Muscle layer of duodenum (tissue), 2 donors: Measurements from ENCODE around the gene STX10.

ENCODE experiments used
- H3K27ac ChIP-seq: one replicate; pipeline ENCODE4 v1.7.0; 2013; ENCODE audit warnings: mild to moderate bottlenecking, low read length
- H3K27me3 ChIP-seq: one replicate; pipeline ENCODE4 v1.7.0; 2013; ENCODE audit warnings: low read depth, mild to moderate bottlenecking, control low read depth, low read length
- H3K36me3 ChIP-seq, 2 donors: one replicate each; pipeline ENCODE4 v1.7.0; 2013; ENCODE audit warnings: low read length in 2 of 2, control low read depth in 1 of 2, mild to moderate bottlenecking in 1 of 2; ENCODE audit not compliant: insufficient read depth in 2 of 2, control insufficient read depth in 1 of 2
- H3K4me1 ChIP-seq, 2 donors: one replicate each; pipeline ENCODE4 v1.7.0; 2013; ENCODE audit warnings: low read length in 2 of 2, mild to moderate bottlenecking in 2 of 2, control low read depth in 1 of 2, moderate library complexity in 1 of 2; ENCODE audit not compliant: insufficient read depth in 2 of 2, control insufficient read depth in 1 of 2
- H3K4me3 ChIP-seq, 2 donors: one replicate each; pipeline ENCODE4 v1.7.0; 2013; ENCODE audit warnings: low read length in 2 of 2, low read depth in 1 of 2, mild to moderate bottlenecking in 1 of 2
- H3K9me3 ChIP-seq, 2 donors: one replicate each; pipeline ENCODE4 v1.7.0; 2013; ENCODE audit warnings: low read length in 2 of 2, control low read depth in 1 of 2, mild to moderate bottlenecking in 1 of 2; ENCODE audit not compliant: control insufficient read depth in 1 of 2
- donor health status: healthy.

Gene STX10

DNA sequence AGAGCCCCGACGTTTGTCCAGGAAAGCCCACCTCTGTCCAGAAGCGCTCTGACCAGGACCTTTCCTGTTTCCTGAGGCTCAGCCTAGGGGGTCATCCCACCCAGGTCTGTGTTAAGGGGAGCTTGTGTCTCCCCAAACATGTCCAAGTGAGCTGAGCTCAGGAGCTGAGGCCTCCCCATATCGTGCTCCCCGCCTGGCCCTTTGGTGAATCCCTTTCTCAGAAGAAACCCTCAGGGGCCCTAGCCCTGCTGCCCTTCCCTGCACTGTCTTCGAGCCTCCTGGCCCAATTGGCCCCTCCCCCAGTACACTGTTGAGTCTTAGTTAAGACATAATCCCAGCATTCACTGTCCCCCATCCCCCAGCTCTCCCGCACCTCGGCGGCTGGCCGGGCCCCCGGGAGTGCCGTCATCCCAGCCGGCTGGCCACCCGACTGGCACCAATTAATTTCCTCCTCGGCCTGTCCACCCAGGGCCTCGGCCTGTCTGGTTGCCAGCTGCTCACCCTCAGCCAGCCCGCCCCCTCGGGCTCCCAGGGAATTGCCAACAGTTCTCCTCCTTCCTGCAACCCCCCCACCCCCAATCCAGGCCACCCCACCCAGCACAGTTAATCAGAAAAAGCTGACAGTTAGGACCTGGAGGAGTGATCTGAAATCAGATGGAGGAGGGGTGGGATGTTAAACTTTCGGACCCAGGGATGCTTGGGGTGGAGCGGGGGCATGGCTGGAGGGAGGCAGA lies 13.6 kb upstream of the STX10 start:
- Histone ChIP-seq H3K36me3 (no peaks in the 10 kb centered on the region), H3K27ac (peak overlapping the region; percentile 99), H3K9me3 (no peaks in the 10 kb centered on the region), H3K4me3 (peak overlapping the region; percentile 51 to 54), H3K27me3 (no peaks in the 10 kb centered on the region), H3K4me1 (peaks cover 17 to 20% of the 10 kb centered on the region in 2 donors)

DNA sequence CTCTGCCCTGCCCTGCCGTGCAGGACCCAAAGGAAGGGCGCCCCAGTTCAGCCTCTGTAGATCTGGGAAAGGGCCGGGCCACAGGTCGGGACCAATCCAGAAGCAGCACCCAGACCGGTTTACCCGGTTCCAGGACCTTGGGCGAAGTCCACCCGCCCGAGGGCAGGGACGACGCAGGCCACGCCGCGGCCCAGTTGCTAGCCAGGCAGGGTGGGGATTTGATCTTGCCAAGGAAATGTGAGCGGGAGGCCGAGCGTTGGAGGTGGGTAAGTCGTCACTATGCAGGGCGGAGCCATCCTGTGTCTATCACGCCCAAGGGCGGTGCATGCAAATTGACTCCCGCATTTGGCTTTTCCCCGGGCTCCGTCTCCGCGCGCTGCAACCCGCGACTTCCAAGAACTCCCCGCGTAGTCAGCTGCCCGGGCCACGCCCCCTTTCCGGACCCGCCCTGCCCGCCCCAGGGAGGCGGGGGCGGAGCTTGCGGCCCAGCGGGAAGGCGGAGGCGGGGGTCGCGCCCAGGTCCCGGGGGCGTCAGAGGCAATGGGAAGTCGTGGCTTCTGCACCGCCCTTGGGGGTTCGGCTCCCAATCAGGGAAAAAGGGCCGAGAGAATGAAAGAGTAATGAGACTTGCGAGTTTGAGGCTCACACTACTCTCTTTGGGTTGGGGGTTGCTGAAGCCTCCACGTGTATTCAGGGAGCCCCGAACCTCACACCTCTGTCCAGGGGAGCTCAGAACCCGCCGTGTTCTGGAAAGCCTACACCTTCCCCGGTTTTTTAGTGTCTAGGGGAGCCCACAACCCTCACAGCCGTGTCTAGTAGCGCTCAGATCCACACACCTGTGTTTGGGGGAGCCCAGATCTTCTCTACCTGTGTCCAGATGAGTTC lies 12.8 kb upstream of the STX10 start:
- H3K4me3 ChIP-seq, result peak overlapping the region; percentile 54 to 57
- no peaks in the 10 kb centered on the region for H3K36me3 ChIP-seq
- H3K9me3 ChIP-seq, result no peaks in the 10 kb centered on the region
- H3K27ac ChIP-seq, result peak overlapping the region; percentile 99
- no peaks in the 10 kb centered on the region for H3K27me3 ChIP-seq
- peaks cover 17 to 20% of the 10 kb centered on the region in 2 donors for H3K4me1 ChIP-seq

DNA sequence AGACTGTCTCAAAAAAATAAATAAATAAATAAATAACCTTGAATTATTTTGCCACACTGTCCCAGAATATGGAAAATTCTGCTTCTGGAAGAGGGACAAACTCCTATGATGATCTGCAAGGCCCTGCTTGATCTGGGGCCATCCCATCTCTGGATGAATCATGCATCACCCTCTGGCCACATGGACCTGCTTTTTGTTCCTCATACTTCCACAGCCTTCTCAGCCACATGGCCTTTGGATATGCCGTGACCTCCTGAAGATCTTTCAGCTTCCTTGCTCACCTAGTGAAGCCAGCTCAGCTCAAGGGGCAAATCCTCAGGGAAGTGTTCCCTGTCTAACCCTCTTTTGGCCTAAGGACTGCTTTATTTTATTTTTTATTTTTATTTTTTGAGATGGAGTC lies 10.4 kb upstream of the STX10 start:
- Histone ChIP-seq H3K27me3 (no peaks in the 10 kb centered on the region), H3K27ac (no peak overlapping the region)

DNA sequence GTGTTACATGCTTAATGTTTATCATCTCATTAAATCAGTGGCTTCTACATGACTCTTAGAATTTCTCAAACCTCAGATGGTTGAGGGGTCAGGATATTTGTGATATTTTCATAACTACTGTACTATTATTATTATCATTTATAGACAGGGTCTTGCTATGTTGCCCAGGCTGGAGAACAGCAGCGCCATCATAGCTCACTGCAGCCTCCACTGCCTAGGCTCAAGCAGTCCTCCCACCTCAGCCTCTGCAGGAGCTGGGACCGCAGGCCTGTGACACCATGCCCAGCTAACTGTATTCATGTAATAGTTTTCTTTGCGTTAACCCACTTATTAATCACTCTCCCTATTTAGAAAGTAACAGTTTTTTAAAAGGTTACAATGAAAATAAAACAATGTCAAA lies 9.5 kb upstream of the STX10 start:
- Histone ChIP-seq H3K27ac (no peak overlapping the region), H3K9me3 (no peaks in the 10 kb centered on the region), H3K27me3 (no peaks in the 10 kb centered on the region), H3K36me3 (no peaks in the 10 kb centered on the region), H3K4me3 (no peak overlapping the region), H3K4me1 (peaks cover 13 to 25% of the 10 kb centered on the region in 2 donors)

More for the DNA sequence above, 10.4 kb upstream of the STX10 start:
- peaks cover 20 to 23% of the 10 kb centered on the region in 2 donors for H3K4me1 ChIP-seq
- no peaks in the 10 kb centered on the region for H3K36me3 ChIP-seq
- no peak overlapping the region for H3K4me3 ChIP-seq
- H3K9me3 ChIP-seq, result no peaks in the 10 kb centered on the region

DNA sequence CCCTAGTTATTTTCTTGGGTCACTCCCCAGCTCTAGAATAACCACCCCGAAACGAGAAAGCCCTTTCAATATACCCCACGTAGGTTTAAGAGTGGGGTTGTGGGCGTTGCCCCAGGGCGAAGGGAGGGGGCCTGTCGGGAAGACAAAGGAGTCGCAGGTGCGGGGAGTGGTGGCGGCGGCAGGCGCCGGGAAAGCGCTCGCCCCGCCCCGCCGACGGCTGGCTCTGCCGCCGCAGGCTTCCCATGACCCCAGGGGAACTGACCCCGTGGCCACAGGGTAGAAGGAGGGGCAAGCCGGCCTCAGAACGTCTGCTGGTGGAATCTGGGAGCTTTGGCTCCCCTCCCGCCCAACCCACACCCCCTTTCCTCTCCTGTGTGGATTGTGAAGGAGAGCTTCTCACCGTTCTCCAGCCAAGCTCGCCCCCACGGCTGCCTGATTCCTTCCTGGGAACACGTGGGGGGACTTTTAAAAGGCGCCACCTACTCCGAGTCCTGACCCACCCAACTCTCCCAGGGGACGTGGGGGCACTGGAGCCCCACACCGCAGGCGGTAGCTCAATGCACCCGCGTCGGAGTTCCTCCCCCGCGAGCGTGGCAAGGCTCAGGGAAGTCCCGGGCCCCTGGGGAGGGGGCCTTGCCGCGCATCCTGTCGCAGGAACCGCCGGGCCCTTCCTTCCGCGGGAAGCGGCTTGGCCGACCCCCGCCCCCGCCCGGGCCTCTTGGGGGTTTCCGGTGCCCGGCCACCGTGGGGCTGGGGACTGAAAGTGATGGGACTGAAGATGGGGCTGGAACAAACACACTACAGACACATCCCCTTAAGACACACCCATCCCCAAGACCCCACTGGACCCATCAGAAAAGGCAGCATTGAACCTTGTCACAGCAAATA lies 5.5 kb upstream of the STX10 start:
- peak overlapping the region; percentile 82 to 97 for H3K4me3 ChIP-seq

DNA sequence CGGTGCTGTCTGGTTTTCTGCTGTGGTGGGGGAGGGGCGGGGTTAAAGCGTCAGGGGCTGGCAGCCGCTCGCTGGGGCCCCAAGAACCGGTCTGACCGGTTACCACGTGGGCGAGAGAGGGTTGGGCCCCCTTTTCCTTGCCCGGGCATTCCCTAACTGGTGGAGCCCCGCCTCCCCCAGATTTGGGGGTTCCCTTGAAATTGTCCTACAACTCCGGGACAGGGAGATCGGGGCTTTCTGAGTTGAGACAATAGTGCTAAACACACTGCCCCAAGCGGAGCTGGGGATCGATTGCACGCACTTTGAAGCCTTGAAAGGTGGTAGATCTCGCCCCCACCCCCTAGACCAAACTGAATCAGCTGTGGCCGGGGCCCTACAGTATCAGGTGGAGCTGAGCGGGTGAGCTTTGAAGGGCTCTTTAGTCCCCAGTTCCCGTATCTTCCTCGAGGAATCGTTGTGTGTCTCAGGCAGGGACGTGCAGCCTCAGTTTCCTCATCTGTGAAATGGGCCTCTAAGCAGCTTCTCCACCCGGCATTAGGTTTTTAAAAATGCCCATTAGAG lies 4.8 kb upstream of the STX10 start:
- Histone ChIP-seq H3K4me1 (peaks cover 0 to 9% of the 10 kb centered on the region in 2 donors), H3K9me3 (no peaks in the 10 kb centered on the region), H3K4me3 (peak overlapping the region; percentile 82 to 97), H3K36me3 (peaks cover 0 to 8% of the 10 kb centered on the region in 2 donors), H3K27ac (peak overlapping the region; percentile 99), H3K27me3 (no peaks in the 10 kb centered on the region)

More for the DNA sequence above, 5.5 kb upstream of the STX10 start:
- peak overlapping the region; percentile 99 for H3K27ac ChIP-seq
- H3K36me3 ChIP-seq, result peaks cover 0 to 4% of the 10 kb centered on the region in 2 donors
- peaks cover 0 to 9% of the 10 kb centered on the region in 2 donors for H3K4me1 ChIP-seq
- no peaks in the 10 kb centered on the region for H3K9me3 ChIP-seq
- no peaks in the 10 kb centered on the region for H3K27me3 ChIP-seq

DNA sequence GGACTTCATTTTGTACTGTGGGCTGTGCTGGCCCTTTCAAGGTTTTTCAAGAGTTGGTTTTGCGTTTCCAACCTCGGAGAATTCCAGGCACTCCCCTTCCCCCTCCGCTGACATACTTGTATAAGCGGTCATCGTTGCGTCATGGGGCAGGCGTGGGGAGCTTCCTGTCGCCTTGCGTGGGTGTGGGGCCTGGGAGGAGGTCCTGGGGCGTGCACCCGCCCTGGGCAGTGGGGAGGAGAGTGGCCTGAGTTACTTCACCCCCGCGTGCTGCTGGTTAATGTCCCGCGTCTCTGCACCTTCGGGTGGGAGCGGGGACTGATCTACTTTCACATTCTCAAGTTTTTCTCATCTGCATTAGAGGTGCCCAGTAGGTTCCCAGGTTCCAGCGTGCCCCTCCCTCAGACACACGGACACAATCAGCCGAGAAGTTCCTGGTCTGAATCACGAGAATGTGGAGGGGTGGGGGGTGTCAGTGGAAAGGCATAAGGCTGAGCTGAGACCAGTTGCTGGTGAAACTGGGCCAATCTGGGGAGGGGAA lies 4.1 kb upstream of the STX10 start:
- Histone ChIP-seq H3K4me1 (peaks cover 0 to 9% of the 10 kb centered on the region in 2 donors), H3K27me3 (no peaks in the 10 kb centered on the region), H3K9me3 (no peaks in the 10 kb centered on the region), H3K27ac (peak overlapping the region; percentile 99), H3K36me3 (peaks cover 0 to 8% of the 10 kb centered on the region in 2 donors), H3K4me3 (peak overlapping the region; percentile 82 to 97)

DNA sequence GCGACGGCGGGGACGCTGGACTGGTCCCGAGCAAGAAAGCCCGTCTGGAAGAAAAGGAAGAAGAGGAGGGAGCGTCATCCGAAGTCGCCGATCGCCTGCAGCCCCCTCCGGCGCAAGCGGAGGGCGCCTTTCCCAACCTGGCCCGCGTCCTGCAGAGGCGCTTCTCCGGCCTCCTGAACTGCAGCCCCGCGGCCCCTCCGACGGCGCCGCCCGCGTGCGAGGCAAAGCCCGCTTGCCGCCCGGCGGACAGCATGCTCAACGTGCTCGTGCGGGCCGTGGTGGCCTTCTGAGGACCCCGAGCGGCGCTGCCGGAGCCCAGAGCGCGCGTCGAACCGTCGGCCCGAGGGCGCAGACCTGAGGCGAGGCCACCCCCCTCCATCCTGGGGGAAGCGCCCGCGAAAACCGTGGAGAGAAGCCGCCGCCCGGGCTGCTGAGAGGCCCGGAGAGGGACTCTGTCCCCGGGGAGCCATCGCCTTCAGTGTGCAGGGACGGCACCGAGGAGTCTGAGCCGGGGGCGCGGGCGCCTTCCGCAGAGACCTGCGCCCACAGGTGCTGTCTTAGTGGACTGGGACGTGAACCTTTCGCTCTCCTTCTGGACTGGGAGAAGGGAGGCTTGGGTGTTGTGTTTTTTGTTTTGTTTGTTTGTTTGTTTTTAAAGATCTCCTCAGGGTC lies 3.5 kb upstream of the STX10 start:
- H3K27me3 ChIP-seq, result no peaks in the 10 kb centered on the region
- H3K36me3 ChIP-seq, result peaks cover 0 to 8% of the 10 kb centered on the region in 2 donors
- no peaks in the 10 kb centered on the region for H3K9me3 ChIP-seq
- peaks cover 0 to 15% of the 10 kb centered on the region in 2 donors for H3K4me1 ChIP-seq
- peak overlapping the region; percentile 99 for H3K27ac ChIP-seq
- peak overlapping the region; percentile 82 to 97 for H3K4me3 ChIP-seq

DNA sequence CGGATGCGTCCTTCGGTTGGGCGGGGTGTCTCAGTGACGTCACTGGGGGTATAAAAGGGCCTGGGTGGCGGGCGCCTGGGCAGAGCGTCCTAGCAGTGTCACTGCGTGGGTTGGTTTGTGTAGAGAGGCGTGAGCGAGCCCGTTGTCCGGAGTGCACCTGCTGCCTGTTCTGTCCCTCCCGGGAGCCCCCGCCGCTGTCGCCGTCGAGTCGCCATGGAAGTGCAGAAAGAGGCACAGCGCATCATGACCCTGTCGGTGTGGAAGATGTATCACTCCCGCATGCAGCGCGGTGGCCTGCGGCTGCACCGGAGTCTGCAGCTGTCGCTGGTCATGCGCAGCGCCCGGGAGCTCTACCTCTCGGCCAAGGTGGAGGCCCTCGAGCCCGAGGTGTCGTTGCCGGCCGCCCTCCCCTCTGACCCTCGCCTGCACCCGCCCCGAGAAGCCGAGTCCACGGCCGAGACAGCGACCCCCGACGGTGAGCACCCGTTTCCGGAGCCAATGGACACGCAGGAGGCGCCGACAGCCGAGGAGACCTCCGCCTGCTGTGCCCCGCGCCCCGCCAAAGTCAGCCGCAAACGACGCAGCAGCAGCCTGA lies 2.9 kb upstream of the STX10 start:
- H3K27ac ChIP-seq, result peak overlapping the region; percentile 99
- no peaks in the 10 kb centered on the region for H3K9me3 ChIP-seq
- peak overlapping the region; percentile 82 to 97 for H3K4me3 ChIP-seq
- H3K36me3 ChIP-seq, result peaks cover 0 to 8% of the 10 kb centered on the region in 2 donors
- H3K4me1 ChIP-seq, result peaks cover 0 to 19% of the 10 kb centered on the region in 2 donors
- no peaks in the 10 kb centered on the region for H3K27me3 ChIP-seq
